ENCODE results near the gene SACM1L.
"Not testable (repeated sequence)": the region's sequence is repeated elsewhere in the genome, so short reads cannot be mapped to it uniquely, and the experiment has no call there.

SACM1L gene

GRCh38 chr3:45666757-45667431, 22.3 kb upstream of the SACM1L start:
- DNase-seq (ENCODE audit: low spot score) = no peak

DNA sequence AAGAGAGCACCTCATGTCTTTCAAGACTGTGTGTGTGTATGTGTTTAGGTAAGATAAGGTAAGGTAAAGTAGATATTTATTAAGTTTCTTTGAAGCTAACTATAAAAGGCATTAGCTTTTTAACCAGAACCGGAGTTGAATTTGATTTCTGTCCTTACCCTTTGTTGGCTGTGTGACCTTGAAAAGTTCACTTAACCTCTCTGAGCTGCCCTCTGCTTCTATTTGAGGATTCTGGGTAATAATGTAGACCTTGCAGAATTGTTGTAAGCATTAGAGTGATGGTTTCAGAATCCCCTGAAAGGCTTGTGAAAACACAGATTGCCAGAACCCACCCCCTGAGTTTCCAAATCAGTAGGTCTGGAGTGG, 21.6 kb upstream of the SACM1L start:
- no peak for DNase-seq (ENCODE audit: low spot score)

DNA sequence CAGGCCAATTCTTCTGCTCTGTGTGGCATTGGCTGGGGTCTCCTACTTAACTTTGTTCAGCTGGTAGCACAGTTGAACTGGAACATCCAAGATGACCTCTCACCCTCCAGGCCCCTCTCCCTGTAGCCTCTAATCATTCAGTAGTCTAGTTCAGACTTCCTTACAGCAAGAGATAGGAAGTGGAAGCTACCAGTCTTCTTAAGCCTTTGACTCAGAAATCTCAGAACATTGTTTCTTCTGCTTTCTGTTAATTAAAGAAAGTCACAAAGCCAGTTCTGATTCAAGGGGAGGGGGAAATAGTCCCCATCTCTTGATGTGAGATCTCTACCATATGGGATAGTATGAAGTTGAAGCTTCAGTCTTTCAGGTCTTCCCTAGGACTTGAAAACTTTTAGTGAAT, 18.8 kb upstream of the SACM1L start:
- no peak for DNase-seq (ENCODE audit: low spot score)

- no peak for DNase-seq (ENCODE audit: low spot score)
Observed at GRCh38 chr3:45670991-45671390, 18.2 kb upstream of the SACM1L start.

DNA sequence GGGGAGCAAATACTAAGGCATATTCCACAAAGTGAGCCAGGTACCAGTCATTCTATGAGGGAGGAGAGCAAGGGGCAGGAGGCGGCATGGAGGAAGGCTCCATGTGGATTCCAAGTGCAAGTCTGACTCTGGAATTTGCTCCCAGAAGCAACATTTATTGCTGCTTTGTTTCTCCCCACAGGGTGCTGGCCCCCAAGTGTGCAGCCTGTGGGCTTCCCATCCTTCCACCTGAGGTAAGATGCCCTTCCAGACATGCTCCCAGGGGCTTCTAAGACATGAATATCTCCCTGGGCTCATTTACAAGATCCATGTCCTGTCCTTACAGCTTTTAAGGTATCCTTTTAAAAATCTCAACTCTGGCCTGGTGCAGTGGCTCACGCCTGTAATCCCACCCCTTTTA, 15.9 kb upstream of the SACM1L start:
- DNase-seq (ENCODE audit: low spot score) = no peak

DNA sequence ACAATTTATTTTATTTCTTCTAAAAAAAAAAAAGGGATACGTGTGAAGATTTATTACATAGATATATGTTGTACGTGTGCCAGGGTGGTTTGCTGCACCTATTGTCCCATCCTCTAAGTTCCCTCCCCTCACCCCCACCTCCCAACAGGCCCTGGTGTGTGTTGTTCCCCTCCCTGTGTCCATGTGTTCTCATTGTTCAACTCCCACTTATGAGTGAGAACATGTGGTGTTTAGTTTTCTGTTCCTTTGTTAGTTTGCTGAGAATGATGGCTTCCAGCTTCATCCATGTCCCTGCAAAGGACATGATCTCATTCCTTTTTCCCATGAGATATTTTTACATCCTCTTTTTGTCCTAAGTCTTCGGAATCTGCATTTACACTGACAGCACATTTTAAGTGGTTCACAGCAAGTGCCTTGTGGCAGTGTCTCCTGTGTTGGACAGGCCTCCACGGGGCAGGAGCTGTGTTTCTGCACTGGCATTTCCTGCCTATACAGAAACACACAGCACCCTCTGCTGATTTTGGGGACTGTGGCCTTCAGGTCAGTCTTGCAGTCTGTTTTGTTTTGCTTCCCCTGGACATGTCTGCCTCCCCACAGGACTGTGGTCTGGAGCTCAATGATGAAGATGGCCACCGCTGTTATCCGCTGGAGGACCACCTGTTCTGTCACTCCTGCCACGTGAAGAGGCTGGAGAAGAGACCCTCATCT, 12.7 kb upstream of the SACM1L start:
- no peak for DNase-seq (ENCODE audit: low spot score)

DNA sequence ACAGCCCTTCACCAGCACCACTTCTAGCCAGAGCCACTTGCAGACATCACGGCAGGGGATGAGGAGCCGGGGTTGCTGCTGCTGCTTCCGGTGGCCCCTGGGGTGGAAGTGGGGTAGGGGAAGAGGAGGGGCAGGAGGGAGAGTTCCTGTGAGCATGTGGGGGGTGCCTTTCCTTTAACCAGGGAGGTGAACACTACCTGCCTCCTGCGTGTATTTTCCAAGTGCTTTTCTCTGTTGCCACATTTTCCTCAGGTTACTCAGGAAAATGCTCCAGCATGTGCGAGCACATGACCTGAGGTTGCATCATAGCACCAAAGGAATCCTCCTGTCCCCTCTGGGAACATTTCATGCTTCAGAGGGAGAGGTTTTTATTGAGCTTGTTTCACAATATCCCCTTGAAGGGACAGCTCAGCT, 12.2 kb upstream of the SACM1L start:
- peak; percentile 49 for DNase-seq (ENCODE audit: low spot score)

DNA sequence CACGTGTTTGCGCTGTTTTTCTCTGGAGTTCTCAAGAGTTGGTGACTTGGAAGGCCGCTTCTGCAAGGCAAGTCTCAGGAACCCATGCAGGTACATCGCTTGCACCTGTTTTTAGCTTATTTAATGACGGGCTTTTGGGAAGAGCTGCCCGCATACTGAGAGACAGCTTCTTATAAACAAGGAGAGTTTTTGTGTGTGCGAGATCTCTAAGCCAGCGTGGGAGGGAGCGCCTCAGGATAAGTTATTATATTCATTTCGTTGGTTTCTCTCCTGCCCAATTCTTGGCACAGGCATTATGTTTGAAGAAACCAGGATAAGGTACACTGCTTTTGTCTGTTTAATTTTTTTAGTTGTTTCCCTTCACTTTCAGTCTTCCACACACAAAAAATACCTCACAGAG, 11.4 kb upstream of the SACM1L start:
- DNase-seq (ENCODE audit: low spot score) = no peak

- no peak for DNase-seq (ENCODE audit: low spot score)
Observed at GRCh38 chr3:45679805-45680204, 9.4 kb upstream of the SACM1L start.

GRCh38 chr3:45681221-45681620, 8.0 kb upstream of the SACM1L start:
- DNase-seq (ENCODE audit: low spot score) = no peak

DNA sequence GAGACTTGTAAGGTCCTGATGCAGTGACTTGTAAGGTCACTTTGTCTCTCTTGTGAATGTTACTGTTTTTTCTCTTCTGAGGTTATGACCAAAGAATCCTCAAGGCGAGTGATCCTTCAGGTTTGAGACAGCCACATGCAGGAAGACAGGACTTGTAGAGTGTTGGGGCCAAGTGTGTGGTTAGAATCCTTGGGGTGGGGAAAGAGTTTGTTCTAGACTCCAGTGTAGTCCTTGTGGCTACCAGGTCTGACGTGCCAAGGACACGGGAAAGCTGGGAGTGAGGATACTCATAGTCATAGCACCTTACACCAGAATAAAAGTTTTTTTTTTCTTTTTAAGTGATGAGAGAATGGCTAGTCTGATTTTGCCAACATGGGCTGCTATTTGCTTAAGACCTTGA, 7.3 kb upstream of the SACM1L start:
- DNase-seq (ENCODE audit: low spot score) = no peak

- no peak for DNase-seq (ENCODE audit: low spot score)
Observed at GRCh38 chr3:45682311-45682710, 6.9 kb upstream of the SACM1L start.

GRCh38 chr3:45682786-45683185, 6.4 kb upstream of the SACM1L start:
- DNase-seq (ENCODE audit: low spot score) = no peak

GRCh38 chr3:45683417-45684326, 5.5 kb upstream of the SACM1L start:
- DNase-seq (ENCODE audit: low spot score) = no peak

DNA sequence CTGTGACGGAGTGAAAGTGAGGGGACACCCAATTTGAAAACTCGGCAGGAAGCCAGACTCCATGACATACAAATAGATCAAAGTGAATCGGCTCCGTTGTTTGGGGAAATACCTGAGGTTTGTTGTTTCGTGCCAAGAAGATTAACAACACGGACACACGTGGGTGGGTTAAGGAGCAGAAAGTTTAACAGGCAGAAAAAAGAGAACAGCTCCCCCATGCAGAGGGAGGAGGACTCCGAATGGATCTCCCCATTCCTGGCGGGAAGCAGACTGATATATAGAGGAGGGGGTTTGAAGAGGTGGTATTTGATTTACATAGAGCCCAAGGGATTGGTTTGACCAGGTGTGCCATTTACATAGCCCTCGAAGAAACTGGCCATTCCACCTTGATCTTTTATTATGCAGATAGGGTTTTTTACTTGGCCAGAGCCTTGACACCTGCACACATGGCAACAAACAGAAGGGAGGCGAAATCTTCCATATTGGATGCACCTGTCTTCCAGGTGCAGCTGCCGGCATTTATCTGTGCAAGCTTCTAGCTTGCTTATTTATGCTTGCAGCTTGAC, 4.8 kb upstream of the SACM1L start:
- DNase-seq (ENCODE audit: low spot score) = no peak

- DNase-seq (ENCODE audit: low spot score) = not testable (repeated sequence)
Observed at GRCh38 chr3:45685722-45686121, 3.5 kb upstream of the SACM1L start.

DNA sequence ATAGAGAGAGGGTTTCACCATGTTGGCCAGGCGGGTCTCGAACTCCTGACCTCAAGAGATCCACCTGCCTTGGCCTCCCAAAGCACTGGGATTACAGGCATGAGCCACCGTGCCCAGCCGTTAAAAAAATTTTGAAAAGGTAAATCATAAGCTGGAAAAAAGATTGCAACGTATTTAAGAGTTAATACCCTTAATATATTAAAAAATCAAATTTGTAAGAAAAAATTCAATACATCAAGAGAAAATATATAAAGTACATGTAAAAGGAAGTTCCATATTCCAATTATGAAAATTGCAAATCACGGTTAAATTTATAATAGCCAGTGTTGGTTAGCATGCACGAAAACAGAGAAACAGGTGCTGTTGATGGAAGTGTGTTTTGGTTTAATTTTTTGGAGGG, 2.3 kb upstream of the SACM1L start:
- no peak for DNase-seq (ENCODE audit: low spot score)

- no peak for DNase-seq (ENCODE audit: low spot score)
Observed at GRCh38 chr3:45687828-45688193, 1.4 kb upstream of the SACM1L start.

DNA sequence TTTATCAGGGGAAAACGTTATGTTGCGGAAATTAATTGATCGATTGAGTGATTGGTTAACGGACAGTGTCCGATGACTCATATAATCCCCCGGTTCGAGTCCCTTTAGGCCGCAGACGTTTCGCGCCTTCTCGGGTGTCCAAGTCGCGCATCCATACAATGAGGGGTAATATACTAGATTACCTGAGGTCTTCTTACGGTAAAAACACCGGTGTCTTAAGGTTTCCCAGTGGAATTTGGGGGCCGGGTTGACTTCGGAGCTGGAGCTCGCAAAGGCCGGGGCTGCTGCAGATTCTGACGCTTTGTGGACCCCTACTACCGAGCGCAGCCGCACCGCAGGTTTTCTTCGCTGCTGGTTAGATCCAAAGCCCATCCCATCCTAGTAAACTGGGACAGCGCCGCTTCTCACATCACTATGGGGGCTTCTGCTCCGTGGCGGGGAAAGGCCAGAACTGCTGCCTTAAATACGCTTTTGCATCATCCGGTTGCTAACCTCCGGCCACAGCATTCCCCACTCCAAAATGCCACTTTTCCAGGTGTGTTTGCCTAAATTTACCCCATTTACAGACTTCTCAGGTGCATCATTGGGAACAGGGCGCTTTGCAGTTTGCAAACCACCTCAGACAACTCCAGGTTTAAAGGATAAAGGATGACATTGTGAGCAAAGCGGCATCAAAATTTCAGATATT, 858 bp upstream of the SACM1L start:
- peak; percentile 47 for DNase-seq (ENCODE audit: low spot score)

DNA sequence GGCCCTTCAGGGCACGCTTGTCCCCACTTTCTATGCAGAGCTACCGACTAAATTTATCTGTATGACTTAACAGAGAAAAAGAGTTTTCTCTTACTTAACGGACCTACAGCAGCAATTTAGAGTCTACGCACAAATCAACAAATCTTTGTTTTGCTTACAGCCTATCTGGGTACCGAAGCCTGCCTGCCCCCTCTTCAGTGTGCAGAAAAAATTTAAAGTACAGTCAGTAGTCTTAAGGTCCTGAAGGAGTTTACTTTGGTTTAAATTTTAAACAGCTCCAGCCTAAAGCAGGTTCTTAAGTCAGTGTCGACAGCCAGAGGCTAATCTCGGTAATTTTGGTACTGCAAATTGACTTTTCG, 570 bp downstream of the SACM1L start:
- no peak for DNase-seq (ENCODE audit: low spot score)

DNA sequence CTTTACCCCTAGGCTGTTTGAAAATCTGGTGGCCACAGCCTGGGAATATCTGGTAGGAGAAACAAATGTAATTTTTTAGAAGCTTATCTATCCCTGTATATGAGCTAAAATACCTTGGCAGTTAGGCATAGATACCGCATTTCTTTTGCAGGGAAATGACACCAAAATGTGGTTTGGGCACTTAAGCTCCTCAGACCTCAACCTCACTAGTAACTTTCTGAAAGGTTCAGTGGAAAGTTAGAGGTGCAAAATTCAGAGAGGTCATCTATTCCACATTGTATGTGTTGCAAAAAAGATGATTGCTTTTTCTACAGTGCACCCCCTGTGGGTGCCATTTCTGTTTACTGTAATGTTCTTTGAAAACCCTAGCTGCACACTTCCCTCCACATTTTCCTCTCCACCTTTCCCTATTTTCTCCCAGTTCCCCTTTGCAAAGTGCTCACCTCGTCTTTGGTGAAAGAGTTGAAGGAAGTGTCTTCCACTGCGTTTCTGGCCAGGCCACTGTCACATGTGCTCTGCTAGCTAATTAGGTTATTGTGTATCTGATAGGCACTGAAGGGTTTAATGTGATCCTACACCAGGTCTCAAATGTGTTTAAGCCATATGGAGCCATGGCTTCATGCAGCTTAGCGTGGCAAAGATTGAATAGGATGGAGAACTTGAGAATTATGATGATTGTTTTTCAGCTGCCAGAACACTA, 1.3 kb downstream of the SACM1L start:
- DNase-seq (ENCODE audit: low spot score) = peak; percentile 66

- DNase-seq (ENCODE audit: low spot score) = no peak
Observed at GRCh38 chr3:45691842-45692241, 2.6 kb downstream of the SACM1L start.
